ENCODE results near the gene VDAC1. TPM values are rescaled to one million over a fixed set of nuclear protein-coding genes. Genes with fewer than 3 reads are reported as not detected.

Gene VDAC1
- total and polyA plus RNA-seq, 2 donors (not counting 1 experiment from before 2014, with no cell fraction given): 27.8 to 60.7 TPM

DNA sequence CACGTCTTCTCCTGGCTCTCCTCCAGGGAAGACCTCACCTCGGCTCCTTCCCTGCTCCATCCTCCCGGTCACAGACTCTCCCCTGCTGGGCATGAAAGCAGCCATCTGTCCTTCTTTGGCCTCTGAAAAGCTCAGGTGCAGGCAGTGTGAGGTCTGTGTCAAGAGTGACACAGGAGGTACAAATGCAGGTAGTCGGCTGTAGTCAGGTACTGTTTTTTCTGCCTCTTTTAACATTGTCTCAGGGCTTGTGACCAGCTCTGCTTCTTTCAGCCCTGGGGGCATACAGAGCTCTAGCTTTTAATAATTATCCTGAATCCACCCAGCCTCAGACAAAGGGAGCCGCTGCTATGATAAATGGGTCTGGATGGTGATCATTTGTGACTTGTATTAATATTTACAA is 82.8 kb downstream of the VDAC1 start:
- 97% methylated on average over 3 of the region's 5 CpGs for WGBS (ENCODE audit: insufficient coverage)
- ChIA-PET POLR2A (no interaction called here), CTCF (no interaction called here)
- Histone ChIP-seq H4K20me1 (ENCODE audit: control insufficient read depth, insufficient read depth, low read length, poor library complexity, severe bottlenecking) (no peaks in the 10 kb centered on the region), H3K4me2 (replicated peaks; ENCODE audit: low read depth, low read length, poor library complexity, severe bottlenecking) (no peak overlapping the region), H2AFZ (ENCODE audit: insufficient read depth, low read depth, low read length, poor library complexity, severe bottlenecking) (no peak overlapping the region), H3K36me3 (replicated peaks in 1 of 2; ENCODE audit: control extremely low read depth in 1 of 2, control insufficient read depth in 1 of 2, extremely low read depth in 1 of 2, insufficient read depth in 2 of 2, low read length in 1 of 2) (no peaks in the 10 kb centered on the region), H3K27me3 (replicated peaks in 1 of 4; ENCODE audit: control extremely low read depth in 1 of 4, control insufficient read depth in 3 of 4, insufficient read depth in 4 of 4, low read length in 3 of 4) (no peaks in the 10 kb centered on the region), H3K79me2 (ENCODE audit: control insufficient read depth, insufficient read depth, low read length) (no peaks in the 10 kb centered on the region), H3K27ac (ENCODE audit: low read length in 2 of 2) (no peak overlapping the region), H3K4me3 (ENCODE audit: control extremely low read depth in 1 of 5, extremely low read depth in 1 of 5, insufficient read depth in 1 of 5, low read depth in 2 of 5, low read length in 4 of 5) (no peak overlapping the region), H3K9ac (ENCODE audit: low read length) (no peak overlapping the region), H3K4me1 (ENCODE audit: control insufficient read depth in 2 of 2, insufficient read depth in 2 of 2, low read length in 2 of 2) (peaks cover 38 to 39% of the 10 kb centered on the region in 2 donors), H3K9me3 (ENCODE audit: control extremely low read depth in 1 of 3, control insufficient read depth in 2 of 3, insufficient read depth in 1 of 3, low read length in 2 of 3) (peaks cover 0 to 10% (median 0%) of the 10 kb centered on the region in 3 donors)
- H3K27ac Mint-ChIP-seq: peak overlapping the region; percentile 56
- H3K27me3 Mint-ChIP-seq: no peaks in the 10 kb centered on the region
- H3K4me3 Mint-ChIP-seq: no peak overlapping the region
- peaks cover 60% of the 10 kb centered on the region for H3K4me1 Mint-ChIP-seq
- no peak for TF ChIP-seq EZH2 (IDR thresholded peaks at IDR 0.05; ENCODE audit: borderline replicate concordance, insufficient read depth, low read depth, low read length, poor library complexity, severe bottlenecking)
- intact Hi-C loops (cut with micrococcal nuclease): no loop called here
- DNase-seq (no peak), ATAC-seq (ENCODE audit: low read depth) (no peak)
- H3K9me3 Mint-ChIP-seq (ENCODE audit: insufficient read depth): no peaks in the 10 kb centered on the region

Other genes starting within 250 kb of the VDAC1 start
- 27.4 and 28.2 TPM in 2 replicates for gene C5orf15, start 36.4 kb downstream of the VDAC1 start, total RNA-seq
- 22.7 and 38.9 TPM in 2 replicates for gene C5orf15, start 36.4 kb downstream of the VDAC1 start, polyA plus RNA-seq
- 58.8 and 61.1 TPM in 2 replicates for gene TCF7, start 109.7 kb upstream of the VDAC1 start, total RNA-seq
- gene TCF7, start 109.7 kb upstream of the VDAC1 start, polyA plus RNA-seq: 16.4 and 26.8 TPM in 2 replicates
- 182 and 186 TPM in 2 replicates for gene SKP1, start 172.0 kb upstream of the VDAC1 start, total RNA-seq
- 108 and 191 TPM in 2 replicates for gene SKP1, start 172.0 kb upstream of the VDAC1 start, polyA plus RNA-seq
- gene PPP2CA, start 221.1 kb upstream of the VDAC1 start, total RNA-seq: 86.2 and 100 TPM in 2 replicates
- 82.3 and 377 TPM in 2 replicates for gene PPP2CA, start 221.1 kb upstream of the VDAC1 start, polyA plus RNA-seq